ENCODE measurements around the gene SUN1.

GRCh38 chr7:882336-883035, 50.2 kb downstream of the SUN1 start:
- no peak for TF ChIP-seq POLR2A (IDR thresholded peaks at IDR 0.05)
- TF ChIP-seq CTCF (IDR thresholded peaks at IDR 0.05) = no peak
- TF ChIP-seq POLR2AphosphoS5 (IDR thresholded peaks at IDR 0.05) = no peak
- no peak for TF ChIP-seq EP300 (IDR thresholded peaks at IDR 0.05)
